Inferior parietal cortex (tissue), 1 donor: ENCODE measurements around the gene FRMD6.
A peak's percentile ranks its signal among the peaks of the same experiment; 100 is the strongest.

Experiments used
- DNase-seq: peaks from one replicate; pipeline ENCODE4 v3.0.0-alpha.2; 2016; ENCODE audit errors: extremely low spot score

FRMD6 gene

DNA sequence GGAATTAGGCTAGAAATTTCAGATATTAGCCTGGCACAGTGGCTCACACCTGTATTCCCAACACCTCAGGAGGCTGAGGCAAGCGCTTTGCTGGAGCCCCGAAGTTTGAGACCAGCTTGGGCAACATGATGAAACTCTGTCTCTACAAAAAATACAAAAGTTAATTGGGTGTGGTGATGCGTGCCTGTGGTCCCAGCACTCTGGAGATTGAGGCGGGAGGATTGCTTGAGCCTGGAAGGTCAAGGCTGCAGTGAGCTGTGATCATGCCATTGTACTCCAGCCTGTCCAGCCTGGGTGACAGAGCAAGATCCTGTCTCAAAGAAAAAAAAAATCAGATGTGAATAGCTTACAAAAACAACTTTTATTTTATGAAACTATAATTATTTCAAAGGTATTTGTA is 15.1 kb downstream of the FRMD6 start:
- DNase-seq = no peak

DNA sequence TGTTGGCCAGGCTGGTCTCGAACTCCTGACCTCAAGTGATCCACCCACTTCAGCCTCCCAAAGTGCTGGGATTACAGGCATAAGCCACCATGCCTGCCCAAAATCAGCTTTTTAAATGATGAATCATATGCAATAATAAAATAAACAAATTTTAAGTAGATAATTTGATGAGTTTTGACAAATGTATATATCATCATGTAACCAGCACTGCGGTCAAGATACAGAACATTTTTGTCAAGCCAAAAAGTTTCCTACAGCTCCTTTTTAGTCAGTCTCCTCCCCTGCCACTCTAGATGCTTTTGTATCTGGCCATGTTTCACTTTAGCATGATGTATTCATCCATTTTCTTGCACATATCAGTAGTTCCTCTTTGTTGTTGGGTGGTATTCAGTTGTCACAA is 17.2 kb downstream of the FRMD6 start:
- DNase-seq = no peak

DNA sequence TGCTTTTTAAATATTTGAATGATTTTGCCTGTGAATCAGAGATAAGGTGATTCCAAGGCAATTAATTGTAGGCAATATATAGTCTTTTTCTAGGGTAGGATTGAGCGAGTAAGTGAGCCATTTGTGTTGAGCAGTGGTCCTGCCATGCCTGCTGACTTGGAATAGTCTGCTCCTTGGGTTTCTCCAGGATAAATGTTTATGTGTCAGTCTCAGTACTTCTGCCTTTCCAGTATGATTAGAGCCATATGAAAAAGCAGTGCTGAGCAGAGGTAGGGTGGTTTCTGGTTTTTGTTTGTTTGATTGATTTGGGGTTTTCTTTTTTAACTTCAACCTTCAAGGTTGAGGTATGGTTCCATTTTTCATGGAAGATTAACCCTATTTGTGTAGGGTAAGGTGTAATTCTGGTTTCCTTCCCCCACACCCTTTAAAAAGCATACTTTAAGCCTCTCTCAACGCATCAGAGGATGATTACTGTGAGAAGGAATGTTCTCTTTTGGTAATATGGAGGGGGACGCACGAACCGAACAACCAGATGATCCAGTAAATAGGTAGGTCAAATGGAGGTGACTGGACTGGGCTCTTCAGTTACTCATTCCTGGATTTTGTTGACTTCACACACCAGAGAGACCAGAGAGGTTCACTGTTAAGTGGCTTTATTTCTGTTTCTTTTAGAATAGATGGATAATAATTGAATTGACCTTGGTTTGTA is 22.7 kb downstream of the FRMD6 start:
- no peak for DNase-seq

DNA sequence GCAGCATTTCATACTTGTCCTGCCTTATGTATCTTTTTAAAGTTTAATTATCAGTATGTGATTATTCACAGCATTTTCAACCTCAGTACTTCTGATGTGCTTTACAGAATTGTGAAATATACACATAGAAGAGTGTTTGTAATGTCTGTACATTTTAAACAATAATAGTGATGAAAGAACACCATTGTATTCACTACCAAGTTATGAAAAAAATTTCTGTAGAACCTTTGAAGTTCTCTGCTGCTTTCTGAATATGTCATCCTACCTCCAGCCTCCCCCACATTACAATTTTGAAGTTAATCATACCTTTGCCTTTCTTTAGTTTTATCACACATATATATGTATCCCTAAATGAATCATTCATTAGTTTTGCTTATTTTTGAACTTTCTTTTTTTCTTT is 24.8 kb downstream of the FRMD6 start:
- no peak for DNase-seq

DNA sequence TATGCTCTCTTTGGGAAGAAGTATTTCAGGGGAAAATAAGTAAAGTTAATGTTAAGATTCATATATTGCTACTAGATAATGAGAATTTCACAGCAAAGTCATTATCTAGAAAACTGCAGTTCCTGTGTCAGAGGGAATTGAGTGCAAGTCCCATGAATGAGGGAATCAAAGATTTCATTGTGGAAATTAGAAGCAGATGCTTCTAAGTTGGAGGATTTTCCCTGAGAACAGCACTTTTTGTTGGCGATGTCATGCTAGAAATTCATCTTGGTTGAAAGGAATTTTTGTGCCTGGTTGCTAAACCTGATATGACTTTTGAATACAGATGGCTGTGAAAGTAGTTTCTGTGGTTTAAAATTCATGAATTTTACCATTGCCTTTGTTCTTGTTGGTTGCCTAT is 25.6 kb downstream of the FRMD6 start:
- no peak for DNase-seq

DNA sequence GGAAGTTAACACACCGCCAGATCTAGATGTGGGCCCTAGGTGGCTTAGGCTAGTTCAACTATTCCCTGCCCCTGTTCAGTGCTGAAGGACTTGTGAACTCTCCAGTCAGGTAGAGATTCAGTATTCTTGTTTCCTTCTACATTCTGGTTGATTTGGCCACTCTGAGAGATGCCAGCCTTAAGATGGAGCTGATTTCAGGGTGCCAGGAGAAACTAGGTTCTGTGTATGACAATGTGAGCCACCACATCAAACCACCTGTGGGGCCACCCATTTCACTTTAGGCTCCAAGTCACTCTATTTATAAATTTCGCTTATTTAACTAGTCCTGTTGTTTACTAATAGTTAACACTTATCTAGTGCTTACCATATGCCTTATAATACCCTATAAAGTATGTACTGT is 26.0 kb downstream of the FRMD6 start:
- DNase-seq = no peak

DNA sequence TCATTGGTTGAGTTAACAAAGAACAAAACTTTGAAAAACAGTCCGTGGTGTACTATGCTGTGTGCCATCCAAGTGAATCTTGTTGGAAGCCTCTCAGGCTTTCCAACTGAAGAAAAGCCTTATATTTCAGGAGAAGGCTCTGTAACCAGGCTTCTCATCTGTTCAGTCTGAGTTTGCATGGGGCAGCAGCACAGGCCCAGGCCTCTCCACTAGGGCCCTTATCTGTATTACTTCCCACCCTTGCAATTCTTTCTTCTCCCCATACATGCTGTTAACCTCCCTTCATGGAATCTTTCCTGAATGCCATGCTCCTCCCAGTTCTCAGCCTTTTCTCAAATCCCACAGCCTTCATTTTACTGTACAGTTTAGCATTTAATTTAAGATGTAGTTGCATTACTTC is 28.3 kb downstream of the FRMD6 start:
- DNase-seq = no peak

DNA sequence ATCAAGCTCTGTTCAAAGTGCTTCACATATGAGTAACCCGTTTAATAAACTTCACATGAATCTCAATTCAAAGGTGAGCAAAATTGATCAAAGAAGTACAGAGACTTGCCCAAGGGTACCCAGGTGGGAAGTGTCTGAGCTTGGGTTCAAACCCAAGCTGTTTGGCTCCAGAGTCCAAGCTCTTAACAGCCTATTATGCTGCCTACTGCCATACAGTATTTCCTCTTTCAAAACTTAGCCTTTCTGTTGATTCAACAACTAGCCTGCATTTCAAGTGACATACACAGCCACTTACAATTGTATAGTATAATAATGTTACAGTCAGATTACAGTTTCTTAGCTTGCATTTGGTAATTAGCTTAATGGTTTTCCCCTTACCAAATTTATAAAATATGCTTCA is 29.7 kb downstream of the FRMD6 start:
- DNase-seq = no peak

DNA sequence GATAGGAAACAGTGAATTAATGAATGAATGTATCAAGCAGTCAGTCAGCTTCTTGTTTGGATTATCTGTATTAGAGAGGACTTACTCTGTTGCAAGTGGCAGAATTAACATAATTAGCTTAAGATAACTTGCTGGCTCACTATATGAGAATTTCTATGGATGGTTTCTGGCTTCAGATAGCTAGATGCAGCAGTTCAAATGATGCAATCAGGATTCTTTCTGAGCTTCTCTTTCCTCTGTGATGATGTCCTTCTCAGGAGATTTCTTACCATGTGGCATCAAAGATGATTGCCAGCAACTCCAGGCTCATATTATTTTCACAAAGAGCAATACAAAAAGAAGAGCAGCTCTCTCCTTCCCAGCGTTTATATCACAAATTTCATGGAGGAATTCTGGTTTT is 30.7 kb downstream of the FRMD6 start:
- no peak for DNase-seq

DNA sequence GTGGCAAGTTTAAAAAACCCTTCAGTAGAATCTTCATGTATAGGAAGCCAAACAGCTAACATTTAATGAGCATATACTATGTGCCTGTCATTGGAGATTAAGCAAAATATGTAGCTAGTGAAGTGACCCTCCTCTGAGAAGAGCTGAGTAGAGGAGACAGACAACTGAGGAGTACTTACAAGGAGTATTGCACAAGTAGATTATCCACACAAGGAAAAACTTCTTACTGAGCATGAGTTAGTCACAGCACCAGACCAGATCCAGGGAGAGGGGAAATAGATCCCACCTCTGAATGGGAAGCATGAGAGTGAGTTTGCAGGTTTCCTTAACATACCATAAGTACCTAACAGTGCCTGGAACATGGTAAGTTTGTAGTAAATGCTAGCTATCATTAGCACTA is 33.0 kb downstream of the FRMD6 start:
- DNase-seq = no peak

DNA sequence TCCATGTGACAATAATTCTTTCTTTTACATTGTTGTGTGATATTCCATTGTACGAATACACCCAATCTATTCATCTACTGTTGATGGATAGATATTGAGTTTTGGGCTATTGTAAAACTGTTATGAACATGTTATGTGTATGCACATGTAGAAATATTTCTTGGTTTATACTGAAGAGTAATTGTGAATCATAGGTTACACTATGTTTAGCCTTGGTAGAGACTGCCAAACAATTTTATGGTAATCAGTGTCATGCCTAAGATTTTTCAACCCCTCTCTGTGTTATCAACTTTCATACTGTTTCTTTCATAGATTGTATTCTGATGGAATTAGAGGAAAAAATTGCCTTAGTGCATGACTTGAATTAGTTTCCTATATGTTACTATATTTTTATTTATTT is 39.5 kb downstream of the FRMD6 start:
- DNase-seq = no peak

DNA sequence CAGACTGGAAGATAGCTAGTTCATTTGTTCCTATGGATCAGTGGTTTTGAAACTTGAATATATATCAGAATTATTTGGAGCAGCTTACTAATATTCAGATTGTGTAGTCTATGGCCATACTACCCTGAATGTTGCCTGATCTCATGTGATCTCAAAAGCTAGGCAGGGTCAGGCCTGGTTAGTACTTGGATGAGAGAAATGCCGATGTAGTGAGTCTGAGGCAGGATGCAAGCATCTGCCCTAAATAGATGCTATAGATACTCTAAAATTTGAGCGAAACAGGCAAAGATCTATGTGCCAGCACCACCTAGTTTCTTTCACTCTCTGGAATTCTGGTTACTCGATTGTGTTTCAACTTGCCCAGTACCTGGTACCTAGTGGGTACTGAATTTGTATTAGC is 40.9 kb downstream of the FRMD6 start:
- no peak for DNase-seq

DNA sequence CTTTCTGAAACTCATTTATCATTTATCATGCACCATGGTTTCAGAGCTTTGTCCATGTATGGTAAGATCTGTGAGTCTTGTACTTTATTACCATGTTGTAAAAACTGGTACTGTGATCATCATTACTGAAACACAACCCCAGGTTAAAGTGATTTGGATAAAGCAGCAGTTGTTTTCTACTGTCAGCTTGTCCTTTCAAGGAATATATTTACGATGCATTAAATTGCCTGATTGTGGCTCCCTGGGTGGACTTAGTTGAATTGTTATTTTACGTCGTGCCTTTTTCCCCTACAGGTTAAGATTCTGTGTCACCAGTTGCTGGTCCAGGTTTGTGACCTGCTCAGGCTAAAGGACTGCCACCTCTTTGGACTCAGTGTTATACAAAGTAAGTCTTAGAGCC is 46.1 kb downstream of the FRMD6 start:
- no peak for DNase-seq

DNA sequence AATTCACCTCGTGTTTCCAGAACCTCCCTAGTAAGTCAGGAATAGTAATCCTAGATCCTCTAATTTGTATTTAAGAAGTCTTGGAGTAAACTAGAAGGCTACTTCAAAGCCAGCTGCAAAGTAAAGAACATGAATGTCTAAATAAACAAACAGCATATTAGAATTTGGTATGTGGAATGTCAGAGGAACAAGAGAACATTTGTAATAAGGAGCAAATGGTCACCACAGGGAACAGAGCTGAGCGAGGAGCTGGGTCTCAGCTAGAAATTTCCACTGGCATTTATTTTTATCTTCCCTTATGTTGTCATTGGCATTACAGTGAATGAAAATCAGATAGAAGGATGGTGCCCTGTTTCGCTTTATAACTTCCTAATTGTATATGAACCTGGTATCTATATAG is 50.2 kb downstream of the FRMD6 start:
- DNase-seq = no peak

DNA sequence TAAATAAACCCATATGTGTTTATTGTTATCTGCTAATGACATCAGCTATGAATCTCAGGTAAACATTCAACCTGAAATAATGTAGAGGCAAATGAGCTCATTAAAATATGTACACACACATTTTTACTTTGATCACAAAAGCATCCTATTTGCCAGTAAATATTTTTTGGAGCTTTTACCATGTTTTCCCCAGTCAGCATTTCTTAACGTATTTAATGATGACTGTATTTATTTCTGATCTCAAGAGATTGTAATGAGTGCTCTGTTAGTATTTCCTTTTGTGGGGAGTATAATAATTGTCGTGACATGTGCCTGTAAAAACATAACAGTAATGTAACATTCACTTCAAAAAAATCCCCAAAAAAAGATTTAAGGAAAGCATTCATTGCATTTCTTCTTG is 52.1 kb downstream of the FRMD6 start:
- no peak for DNase-seq

DNA sequence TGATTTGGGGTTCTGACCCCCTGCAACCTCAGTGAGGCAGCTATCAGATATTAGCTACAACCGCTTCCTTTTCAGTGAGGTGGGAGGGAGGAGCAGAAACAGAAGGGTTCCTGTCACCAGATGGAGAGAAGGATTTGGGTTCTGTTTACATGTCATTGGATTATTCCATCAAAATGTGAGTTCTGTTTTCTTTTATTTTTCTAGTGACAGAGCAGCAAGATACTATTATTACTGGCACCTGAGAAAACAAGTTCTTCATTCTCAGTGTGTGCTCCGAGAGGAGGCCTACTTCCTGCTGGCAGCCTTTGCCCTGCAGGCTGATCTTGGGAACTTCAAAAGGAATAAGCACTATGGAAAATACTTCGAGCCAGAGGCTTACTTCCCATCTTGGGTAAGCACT is 52.8 kb downstream of the FRMD6 start:
- DNase-seq = no peak

DNA sequence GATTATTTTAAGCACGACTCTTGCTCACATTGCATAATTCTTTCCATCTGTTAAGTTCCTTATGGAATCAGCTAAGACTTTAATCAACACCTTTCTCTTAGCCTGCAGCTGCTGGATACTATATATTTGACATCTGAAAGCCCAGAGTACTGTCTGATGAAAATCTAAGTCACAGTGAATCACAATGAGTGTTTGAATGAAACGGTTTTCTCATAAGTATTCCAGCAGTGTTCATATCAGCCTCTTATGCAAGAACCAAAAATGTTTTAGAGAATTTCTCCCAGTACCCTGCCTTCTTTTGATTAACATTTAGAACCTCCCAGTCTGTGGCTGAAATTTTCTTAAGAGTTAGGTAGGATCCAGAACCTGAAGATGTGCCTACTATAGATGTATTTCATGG is 55.6 kb downstream of the FRMD6 start:
- DNase-seq = no peak

DNA sequence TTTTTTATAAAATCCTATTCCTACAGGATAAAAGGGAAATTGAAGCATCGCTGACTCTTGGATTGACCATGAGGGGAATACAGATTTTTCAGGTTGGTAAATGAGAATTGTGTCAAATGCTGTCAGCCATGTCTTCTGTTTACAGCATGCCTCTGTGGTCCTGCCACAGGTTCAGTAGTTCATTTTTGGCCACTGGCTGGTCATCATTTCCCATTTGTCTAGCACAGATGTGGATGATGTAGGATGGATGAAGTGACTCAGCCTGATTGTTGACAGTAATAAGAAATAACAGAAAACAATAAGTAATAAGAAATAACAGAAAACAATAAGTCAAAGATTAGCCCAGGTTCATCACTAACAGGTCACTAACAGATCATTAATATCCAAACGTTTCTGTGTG is 59.8 kb downstream of the FRMD6 start:
- DNase-seq = no peak

DNA sequence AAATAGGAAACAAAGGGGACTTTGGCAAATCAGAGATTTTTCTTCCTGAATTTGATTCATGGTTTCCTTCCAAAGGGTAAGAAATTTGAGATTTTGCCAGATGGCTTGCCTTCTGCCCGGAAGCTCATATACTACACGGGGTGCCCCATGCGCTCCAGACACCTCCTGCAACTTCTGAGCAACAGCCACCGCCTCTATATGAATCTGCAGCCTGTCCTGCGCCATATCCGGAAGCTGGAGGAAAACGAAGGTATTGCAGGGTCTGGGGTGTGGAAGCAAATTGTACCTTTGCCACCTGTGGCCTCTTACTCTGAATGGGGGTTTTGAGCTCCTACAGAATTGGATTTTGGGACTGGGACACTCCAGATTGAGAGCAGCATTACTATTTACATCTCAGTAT is 63.5 kb downstream of the FRMD6 start:
- no peak for DNase-seq

DNA sequence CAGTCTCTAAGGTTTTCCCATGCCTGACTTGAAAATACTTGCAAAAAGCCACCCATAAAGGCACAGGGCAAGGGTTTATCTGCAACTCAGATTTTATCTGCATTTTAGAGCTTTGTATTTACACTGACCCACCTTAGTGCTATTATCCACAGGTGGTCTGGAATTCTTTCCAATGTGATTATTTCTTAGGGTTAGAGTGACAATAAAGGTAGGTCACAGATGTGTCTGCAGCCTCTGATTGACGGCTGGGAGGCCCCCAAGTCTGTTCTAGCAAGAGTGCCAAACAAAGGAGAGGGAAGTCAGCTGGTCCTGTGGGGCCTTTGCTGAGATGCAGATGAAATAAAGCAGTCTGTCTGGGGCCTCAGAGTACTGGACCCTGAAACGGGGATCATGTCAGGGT is 64.0 kb downstream of the FRMD6 start:
- DNase-seq = no peak

DNA sequence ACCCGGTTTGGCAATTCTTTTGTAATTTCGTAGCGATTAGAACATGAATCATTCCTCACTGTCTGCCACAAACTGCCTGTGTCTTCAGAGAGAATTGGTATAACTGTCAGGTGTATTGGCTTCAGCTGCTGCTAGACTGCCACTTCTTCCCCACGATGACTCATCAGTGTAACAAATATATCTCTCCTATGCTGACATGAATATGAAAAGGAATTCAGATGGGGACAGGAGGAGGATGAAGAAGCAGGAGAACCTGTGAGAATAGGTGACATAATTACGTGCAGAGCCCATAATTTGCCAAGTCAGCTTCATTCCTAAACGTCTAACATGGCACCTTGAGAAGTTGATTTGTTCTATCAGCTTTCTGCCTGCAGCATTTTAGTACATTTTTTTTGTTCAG is 64.9 kb downstream of the FRMD6 start:
- DNase-seq = peak; percentile 14

DNA sequence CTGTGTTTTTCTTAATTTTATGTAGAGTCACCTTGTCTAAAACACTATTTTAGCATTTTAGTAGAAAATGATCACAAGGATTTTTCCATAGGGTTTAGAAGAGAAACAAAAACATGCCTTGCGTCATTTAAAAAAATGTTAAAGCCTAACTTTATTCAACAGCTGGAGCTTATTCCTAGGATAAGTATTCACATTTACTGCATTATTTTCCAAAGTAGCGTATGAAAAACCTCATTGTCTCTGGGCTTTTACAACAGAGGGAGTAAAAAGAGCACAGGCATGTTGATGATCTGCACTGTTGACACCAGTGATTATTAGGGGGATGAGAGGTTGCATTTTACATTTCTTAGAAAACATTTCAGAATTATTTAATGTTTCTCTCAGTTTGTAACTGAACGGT is 66.1 kb downstream of the FRMD6 start:
- no peak for DNase-seq

DNA sequence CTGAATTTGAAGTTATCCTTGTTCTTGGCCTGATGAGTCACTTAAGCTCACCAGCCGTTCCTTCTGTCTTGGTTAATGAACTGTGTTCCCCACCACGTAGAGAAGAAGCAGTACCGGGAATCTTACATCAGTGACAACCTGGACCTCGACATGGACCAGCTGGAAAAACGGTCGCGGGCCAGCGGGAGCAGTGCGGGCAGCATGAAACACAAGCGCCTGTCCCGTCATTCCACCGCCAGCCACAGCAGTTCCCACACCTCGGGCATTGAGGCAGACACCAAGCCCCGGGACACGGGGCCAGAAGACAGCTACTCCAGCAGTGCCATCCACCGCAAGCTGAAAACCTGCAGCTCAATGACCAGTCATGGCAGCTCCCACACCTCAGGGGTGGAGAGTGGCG is 68.2 kb downstream of the FRMD6 start:
- no peak for DNase-seq

DNA sequence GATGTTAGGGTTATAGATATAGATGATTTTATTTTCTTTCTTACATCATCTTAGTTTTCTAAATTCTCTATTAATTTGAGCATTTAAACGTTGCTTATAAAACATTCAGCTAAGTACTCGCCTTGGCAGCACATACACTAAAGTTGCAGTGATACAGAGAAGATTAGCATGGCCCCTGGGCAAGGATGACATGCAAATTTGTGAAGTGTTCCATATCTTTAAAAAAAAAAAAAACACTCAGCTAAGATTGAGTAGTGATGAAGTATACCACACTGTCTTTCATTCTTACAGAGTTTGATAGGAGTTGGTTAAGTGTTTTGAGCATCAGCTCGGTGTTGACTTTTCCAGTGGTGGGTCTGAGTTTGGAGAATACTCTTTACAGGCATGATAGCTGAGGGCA is 72.3 kb downstream of the FRMD6 start:
- DNase-seq = no peak

DNA sequence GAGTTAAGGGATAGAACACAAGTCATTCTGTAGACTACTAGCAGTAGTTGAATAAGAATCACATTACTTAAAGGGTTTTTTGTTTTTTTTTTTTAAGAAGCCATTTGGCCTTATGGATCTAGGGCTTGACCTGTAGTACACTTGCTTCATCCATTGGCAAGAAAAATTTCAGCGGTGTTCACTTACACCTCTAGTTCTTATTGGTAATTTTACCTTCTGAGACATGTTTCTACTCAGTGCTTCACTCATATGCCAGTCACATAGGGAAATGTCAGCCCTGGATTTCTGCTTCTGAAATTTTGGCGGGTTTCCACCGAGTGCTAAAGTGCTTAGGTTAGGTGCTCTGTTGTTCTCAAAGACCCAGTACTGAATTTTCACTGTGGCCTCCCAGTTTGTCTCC is 72.9 kb downstream of the FRMD6 start:
- no peak for DNase-seq
